Colon (tissue), 2 donors: ENCODE results near the gene PILRA.
"Not testable (repeated sequence)": the region's sequence is repeated elsewhere in the genome, so short reads cannot be mapped to it uniquely, and the experiment has no call there.

Experiments
- FAIRE-seq: peaks from 2 replicates; lab custom pipeline; 2012; peaks lifted over from hg19 to GRCh38; lab: Jason Lieb, UNC
- donor health status: control.
- donor health status: control.

The PILRA gene

DNA sequence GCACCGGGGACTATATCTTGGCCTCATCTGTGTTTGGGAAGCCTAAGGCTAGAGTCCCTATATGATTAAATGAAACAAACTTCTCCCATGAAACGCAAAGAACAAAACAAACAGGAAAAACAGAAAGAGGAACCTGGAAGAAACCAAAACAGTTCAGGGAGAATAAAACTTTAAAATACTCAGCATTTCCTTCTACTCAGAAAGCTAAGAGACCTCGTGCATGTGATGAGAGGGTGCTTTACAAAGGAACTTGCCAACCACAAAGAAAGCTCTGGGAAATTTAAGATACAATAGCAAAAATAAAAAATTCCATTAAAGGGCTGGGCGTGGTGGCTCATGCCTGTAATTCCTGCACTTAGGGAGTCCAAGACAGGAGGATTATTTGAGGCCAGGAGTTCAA is 6.9 kb downstream of the PILRA start:
- no peak for FAIRE-seq

- FAIRE-seq = not testable (repeated sequence)
Measured at GRCh38 chr7:100381531-100382233, 8.4 kb downstream of the PILRA start.

DNA sequence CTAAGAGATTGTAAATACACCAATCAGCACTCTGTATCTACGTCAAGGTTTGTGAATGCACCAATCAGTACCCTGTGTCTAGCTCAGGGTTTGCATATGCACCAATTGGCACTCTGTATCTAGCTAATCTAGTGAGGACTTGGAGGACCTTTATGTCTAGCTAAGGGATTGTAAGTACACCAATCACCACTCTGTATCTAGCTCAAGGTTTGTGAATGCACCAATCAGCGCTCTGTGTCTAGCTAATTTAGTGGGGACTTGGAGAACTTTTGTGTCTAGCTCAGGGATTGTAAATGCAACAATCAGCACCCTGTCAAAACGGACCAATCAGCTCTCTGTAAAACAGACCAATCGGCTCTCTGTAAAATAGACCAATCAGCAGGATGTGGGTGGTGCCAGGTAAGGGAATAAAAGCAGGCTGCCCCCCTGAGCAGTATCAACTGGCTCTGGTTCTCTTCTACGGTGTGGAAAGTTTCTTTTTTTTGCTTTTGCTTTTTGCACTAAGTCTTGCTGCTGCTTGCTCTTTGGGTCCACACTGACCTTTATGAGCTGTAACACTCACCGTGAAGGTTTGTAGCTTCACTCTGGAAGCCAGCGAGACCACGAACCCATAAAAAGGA is 9.1 kb downstream of the PILRA start:
- FAIRE-seq = not testable (repeated sequence)

GRCh38 chr7:100384628-100385294 is 11.5 kb downstream of the PILRA start:
- no peak for FAIRE-seq

- FAIRE-seq = no peak
Measured at GRCh38 chr7:100386940-100387339, 13.7 kb downstream of the PILRA start.

DNA sequence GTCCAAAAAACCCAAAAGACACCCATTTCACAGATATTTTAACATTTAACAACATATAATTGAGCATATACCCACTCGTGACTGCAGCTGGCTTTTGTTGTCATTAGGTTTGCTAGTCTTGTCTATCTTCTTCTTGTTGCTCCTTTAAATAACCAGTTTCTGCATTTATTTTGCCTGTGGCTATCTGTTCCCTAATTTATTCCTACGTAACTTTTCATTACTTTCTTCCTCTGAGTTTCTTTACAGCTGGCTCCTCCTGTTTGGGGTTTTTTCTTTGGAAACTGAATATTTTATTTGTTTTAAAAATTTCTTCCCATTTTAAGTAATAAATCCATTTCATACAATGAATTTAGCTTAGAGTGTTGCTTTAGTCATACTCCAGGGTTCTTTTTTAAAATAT is 14.4 kb downstream of the PILRA start:
- no peak for FAIRE-seq

GRCh38 chr7:100389437-100390088 is 16.3 kb downstream of the PILRA start:
- no peak for FAIRE-seq

DNA sequence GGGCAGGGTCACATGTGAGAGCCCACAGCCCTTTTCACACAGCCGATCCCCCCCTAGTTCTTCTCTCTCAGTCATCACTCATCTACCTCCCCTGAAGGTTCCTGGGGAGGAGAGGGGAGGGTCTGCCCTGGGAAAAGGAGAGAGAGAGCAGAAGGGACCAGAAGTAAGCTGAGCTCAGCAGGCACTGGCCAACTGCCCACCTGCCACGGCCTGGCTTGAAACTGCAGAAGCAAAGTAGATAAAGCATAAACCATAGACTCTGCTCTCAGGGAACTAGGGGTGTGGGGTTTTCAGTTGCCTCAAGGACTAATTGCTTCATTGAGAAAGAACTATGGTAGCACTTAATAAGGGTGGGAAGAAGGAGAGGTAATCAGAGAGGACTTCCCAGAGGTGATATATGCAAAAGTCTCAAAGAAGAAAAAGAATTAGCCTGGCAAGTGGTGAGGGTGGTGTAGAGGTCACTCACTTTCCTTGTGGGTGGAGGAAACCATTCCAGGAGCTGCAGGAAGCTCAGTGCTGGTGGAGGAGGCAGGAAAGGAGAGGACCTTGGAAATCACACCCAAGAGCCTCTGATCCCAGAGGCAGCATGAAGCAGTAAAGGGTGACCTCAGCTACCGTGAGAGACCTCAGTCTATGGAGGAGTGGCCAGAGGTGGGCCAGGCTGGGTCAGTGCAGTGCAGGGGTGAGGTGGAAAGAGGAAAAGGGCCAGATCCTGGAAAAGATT is 17.2 kb downstream of the PILRA start:
- no peak for FAIRE-seq

DNA sequence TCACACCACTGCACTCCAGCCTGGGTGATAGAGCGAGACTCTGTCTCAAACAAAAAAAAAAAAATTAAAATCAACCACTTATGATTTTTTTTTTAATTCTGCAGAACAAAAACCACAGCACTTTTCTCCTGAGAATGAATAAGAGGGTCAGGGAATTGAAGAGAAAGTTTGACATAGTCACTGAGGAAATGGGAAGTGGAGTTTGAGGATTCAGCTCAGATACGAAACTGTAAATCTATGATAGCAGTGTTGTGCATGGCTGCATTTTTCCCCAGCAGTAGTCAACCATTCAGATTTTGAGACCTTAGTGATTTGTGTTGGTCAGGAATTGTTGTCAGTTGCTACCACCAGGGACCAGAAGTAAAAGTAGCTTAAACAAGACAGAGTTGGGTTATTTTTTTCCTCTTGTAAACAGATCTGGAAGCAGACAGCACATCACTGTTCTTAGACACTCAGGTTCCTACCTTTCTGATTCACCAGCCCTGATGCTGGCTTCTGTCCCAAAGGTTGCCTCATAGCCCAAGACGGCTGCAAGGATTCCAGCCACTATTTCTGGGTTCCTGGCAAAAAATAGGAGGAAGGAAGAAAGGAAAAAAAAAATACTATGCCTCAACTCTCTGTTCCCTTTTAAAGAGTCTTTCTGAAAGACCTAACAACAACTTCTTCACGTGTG is 20.1 kb downstream of the PILRA start:
- FAIRE-seq = no peak

GRCh38 chr7:100394077-100394476 is 20.8 kb downstream of the PILRA start:
- FAIRE-seq = no peak

GRCh38 chr7:100396421-100396982 is 23.2 kb downstream of the PILRA start:
- no peak for FAIRE-seq

DNA sequence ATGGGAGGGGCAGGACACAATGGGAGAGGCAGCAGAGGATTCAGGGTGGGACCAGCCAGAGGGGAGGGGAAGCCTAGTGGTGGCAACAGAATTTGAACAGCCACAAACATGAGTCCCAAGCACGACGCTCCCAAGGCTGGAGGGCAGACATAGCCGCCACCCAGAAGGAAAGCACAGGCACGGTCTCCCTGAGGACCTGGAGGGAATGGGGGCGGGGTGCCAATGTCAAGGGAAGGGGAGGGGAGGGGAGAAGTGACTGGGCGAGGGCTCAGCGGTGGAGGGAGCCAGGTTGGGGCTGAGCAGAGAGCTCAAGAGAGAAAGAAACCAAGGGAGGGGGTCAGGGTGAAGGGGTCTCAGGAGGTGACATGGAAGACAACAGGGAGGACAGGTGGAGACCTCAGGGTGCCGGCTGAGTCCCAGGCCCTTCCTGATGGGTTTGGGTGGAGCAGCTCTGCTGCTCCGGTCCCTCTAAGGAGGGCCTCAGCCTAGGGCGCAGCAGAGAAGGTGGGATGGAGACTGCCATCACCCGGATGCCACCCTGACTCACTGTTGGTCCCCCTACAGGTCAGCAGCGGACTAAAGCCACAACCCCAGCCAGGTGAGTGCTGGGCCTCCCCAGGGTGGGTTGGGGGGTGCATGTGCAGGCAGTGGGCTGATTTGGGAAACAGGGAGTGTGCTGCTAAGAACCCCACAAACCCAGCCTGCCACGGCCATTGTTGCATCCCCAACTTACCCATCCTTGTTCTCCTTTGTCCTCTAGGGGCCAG is 24.2 kb downstream of the PILRA start:
- FAIRE-seq = no peak

DNA sequence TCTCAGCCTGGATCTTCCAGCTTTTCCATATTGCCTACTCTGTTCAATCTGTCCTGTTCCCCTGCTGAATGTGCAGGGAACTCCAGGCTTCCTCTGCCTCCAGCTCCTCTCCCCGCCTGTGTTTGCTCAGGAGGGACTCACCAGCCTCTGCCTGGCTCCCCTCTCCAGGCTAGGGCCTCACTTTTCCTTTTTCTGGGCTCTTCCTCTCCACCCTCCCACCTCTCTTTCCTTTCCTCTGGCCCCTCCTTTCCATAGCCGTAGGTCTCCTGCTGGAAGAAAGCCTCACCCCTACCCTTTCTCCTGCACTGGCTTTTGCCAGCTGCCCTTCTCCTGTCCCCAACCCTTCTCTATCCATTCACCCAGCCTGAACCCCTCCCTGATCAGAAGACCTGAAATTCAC is 25.0 kb downstream of the PILRA start:
- FAIRE-seq = no peak

DNA sequence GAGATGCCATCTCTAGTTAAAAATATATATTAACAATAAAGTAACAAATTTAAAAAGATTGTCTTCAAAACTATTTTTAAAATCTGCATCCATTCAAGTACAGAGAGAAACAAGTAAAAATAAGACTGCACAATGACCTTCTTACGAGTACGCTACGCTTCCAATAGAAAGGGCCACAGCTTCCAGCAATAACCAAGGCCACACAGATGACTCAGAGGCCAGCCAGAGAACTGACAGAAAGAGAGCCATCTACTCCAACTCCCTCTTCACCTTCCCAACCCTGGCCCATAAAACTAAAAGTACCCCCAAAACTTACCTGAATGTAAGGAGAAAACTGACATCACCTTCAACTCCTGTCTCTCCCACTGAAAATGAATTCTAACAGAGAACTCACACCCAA is 26.8 kb downstream of the PILRA start:
- FAIRE-seq = no peak

DNA sequence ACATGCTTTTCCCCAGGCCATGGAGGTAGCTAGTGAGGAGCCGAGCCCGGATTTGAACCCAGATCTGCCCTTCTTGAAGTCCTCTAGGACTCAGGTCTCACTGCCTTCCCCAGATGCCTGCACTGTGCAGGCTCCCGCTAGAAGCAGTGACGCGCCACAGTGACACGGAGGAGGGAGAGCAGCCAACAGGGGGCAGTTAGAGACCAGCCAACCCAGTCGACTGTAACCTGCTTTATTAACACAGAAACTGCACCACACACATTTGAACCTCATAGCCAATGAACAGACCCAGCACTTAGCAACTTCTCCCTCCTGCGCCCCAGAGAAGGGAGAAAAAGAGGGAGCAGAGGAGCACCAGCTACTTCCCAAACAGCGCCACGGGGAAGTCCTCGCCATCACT is 27.4 kb downstream of the PILRA start:
- no peak for FAIRE-seq

DNA sequence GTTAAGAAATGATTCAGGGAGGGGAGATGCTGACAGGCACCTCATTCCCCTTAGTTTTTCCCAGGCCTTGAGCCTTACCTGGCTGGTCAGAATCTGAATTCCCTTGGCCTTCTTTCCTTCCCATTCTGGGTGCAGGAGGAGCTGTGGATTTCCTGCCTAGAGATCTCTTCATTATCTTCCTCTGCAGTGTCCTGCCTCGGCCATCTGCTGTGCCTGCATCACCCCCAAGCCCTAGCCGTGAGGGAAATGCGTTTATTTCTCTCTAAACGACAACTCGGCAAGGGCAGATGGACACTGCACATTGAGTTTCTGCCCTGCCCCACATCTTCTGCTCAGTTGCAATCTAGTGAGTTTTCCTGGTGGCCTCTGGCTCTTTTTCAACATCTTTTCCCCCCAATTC is 28.5 kb downstream of the PILRA start:
- no peak for FAIRE-seq

DNA sequence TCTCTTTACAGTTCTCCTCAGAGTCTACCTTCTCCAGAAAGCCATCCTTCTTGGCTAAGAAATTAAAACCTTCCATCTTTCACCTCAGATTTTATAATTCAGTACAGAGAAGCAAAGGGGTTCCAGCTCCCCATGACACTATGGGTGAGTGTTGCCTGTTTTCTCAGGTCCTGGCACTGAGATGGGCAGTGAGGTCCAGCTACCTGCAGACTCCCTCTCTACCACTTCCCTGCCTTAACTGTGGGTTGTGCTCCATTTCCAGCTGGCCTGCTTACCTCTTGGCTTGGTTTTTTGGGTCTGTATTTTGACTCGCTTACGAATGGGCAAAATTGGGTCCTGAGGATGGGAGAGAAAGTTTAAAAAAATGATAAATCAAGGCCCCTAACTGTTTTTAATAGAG is 29.0 kb downstream of the PILRA start:
- no peak for FAIRE-seq

GRCh38 chr7:100406767-100407166 is 33.5 kb downstream of the PILRA start:
- FAIRE-seq = no peak

GRCh38 chr7:100407285-100408180 is 34.2 kb downstream of the PILRA start:
- no peak for FAIRE-seq

DNA sequence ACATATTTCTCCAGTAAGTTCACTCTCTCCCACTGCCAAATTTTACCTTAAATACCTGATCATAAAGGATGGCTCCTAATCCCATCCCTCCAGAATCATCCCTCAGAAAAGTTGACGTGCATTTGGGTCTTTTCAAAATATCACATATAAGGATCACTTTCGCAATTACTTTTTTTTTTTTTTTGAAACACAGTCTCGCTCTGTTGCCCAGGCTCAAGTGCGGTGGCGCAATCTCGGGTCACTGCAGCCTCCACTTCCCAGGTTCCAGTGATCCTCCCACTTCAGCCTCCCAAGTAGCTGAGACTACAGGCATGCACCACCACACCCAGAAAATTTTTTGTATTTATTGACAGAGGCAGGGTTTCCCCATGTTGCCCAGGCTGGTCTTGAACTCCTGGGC is 37.8 kb downstream of the PILRA start:
- FAIRE-seq = no peak
